ENCODE results near the gene RDX.

DNA sequence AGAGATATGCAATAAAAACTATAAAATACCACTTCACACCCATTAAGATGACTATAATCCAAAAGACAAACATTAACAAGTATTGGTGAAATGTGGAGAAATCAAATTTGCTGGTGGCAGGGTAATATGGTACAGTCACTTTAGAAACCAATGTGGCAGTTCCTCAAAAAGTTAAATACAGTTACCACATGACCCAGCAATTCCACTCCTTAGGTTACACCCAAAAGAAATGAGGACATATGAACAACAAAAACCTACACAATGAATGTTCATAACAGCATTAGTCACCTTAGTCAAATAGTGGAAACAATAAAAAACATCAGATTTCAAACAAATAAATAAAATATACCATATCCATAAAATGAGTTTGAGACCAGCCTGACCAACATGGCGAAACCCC, 52.6 kb downstream of the RDX start:
- no peak for TF ChIP-seq EZH2 (IDR thresholded peaks at IDR 0.05; ENCODE audit: borderline replicate concordance, insufficient read depth, low read depth, low read length, poor library complexity, severe bottlenecking)
- TF ChIP-seq, protein P1, sequence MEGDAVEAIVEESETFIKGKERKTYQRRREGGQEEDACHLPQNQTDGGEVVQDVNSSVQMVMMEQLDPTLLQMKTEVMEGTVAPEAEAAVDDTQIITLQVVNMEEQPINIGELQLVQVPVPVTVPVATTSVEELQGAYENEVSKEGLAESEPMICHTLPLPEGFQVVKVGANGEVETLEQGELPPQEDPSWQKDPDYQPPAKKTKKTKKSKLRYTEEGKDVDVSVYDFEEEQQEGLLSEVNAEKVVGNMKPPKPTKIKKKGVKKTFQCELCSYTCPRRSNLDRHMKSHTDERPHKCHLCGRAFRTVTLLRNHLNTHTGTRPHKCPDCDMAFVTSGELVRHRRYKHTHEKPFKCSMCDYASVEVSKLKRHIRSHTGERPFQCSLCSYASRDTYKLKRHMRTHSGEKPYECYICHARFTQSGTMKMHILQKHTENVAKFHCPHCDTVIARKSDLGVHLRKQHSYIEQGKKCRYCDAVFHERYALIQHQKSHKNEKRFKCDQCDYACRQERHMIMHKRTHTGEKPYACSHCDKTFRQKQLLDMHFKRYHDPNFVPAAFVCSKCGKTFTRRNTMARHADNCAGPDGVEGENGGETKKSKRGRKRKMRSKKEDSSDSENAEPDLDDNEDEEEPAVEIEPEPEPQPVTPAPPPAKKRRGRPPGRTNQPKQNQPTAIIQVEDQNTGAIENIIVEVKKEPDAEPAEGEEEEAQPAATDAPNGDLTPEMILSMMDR (IDR thresholded peaks at IDR 0.05): no peak
